HepG2 (cell line): ENCODE measurements around the gene GPR107. TPM values are rescaled to one million over a fixed set of nuclear protein-coding genes. Genes with fewer than 3 reads are reported as not detected.

Source experiments
- AKAP8 ChIP-seq: sonication (generic); formaldehyde crosslinking; IDR thresholded peaks from 2 replicates; pipeline ENCODE4 v1.5.1; 2020; ENCODE audit warnings: mild to moderate bottlenecking, missing genetic modification reagents
- FOXO1 ChIP-seq: sonication (generic); formaldehyde crosslinking; IDR thresholded peaks from 2 replicates; pipeline ENCODE4 v1.4.0; 2020; ENCODE audit warnings: missing genetic modification reagents
- ISL2 ChIP-seq: sonication (generic); formaldehyde crosslinking; IDR thresholded peaks from 2 replicates; pipeline ENCODE4 v1.5.0; 2020; ENCODE audit warnings: missing genetic modification reagents
- JDP2 ChIP-seq: sonication (generic); formaldehyde crosslinking; IDR thresholded peaks from 2 replicates; pipeline ENCODE4 v1.8.1; 2022; ENCODE audit warnings: missing genetic modification reagents, borderline replicate concordance
- JUN ChIP-seq: sonication (generic); formaldehyde crosslinking; IDR thresholded peaks from 2 replicates; pipeline ENCODE4 v1.4.0; 2020; ENCODE audit warnings: mild to moderate bottlenecking, missing genetic modification reagents
- MAZ ChIP-seq, 2 experiments: sonication (generic) in 1 of 2; formaldehyde crosslinking in 1 of 2; IDR thresholded peaks; 2 replicates each; pipeline versions ENCODE4 v1.5.0 to v1.6.1; 2012 to 2020; ENCODE audit warnings: low read depth in 2 of 2, mild to moderate bottlenecking in 2 of 2, borderline replicate concordance in 1 of 2, improper control_type of control experiment in 1 of 2, low read length in 1 of 2, missing genetic modification reagents in 1 of 2, moderate library complexity in 1 of 2
- NCOA1 ChIP-seq: sonication (generic); formaldehyde crosslinking; IDR thresholded peaks from 2 replicates; pipeline ENCODE4 v1.9.0; 2021; ENCODE audit warnings: missing genetic modification reagents
- PHB2 ChIP-seq: fragments of 450-650 bp; IDR thresholded peaks from 2 replicates; pipeline ENCODE4 v1.6.1; 2018; ENCODE audit not compliant: partially characterized antibody
- POLR2AphosphoS5 ChIP-seq: IDR thresholded peaks from 2 replicates; pipeline ENCODE4 v1.6.1; 2012; ENCODE audit warnings: low read depth, low read length
- POLR2G ChIP-seq: fragments of 200-400 bp; formaldehyde crosslinking; IDR thresholded peaks from 2 replicates; pipeline ENCODE4 v1.6.1; 2018; ENCODE audit warnings: mild to moderate bottlenecking, low read depth, low read length, moderate library complexity
- RFXANK ChIP-seq: IDR thresholded peaks from 2 replicates; pipeline ENCODE4 v1.6.1; 2016
- SPEN ChIP-seq: sonication (generic); formaldehyde crosslinking; IDR thresholded peaks from 2 replicates; pipeline ENCODE4 v1.5.1; 2020; ENCODE audit warnings: low read depth, mild to moderate bottlenecking, missing genetic modification reagents
- ZC3H13 ChIP-seq: sonication (generic); formaldehyde crosslinking; IDR thresholded peaks from 2 replicates; pipeline ENCODE4 v1.8.1; 2023; ENCODE audit warnings: mild to moderate bottlenecking, missing genetic modification reagents, moderate library complexity
- ZNF598 ChIP-seq: sonication (generic); formaldehyde crosslinking; IDR thresholded peaks from 2 replicates; pipeline ENCODE4 v1.5.1; 2020; ENCODE audit warnings: mild to moderate bottlenecking, missing genetic modification reagents, borderline replicate concordance
- ZNF713 ChIP-seq: sonication (generic); formaldehyde crosslinking; IDR thresholded peaks from 2 replicates; pipeline ENCODE4 v1.4.0; 2020; ENCODE audit warnings: mild to moderate bottlenecking, missing genetic modification reagents
- polyA plus RNA-seq, 8 experiments: library from polyadenylated mRNA; depleted of rRNA in 3 of 8; stranded (reverse) in 7 of 8; unstranded in 1 of 8; fragments of >200 nt; fragmentation: Illumina TruSeq in 4 of 8; extraction: Trizol in 4 of 8; gene quantifications; 2 replicates each; pipeline versions ENCODE4 v1.2.1 to v1.2.3, GENCODE V29; 2011 to 2016; ENCODE audit warnings: low read depth in 4 of 8, missing spikeins in 1 of 8, mixed read lengths in 1 of 8; ENCODE audit not compliant: insufficient read depth in 1 of 8
- total RNA-seq, 5 experiments: library from RNA; depleted of rRNA; stranded (reverse); fragments of >200 nt; fragmentation: Illumina TruSeq; extraction: Trizol; gene quantifications; 2 replicates each; pipeline ENCODE4 v1.2.3, GENCODE V29; 2016; ENCODE audit warnings: low read depth in 1 of 5
- TF ChIP-seq, protein P1 (sequence below): sonication (generic); formaldehyde crosslinking; IDR thresholded peaks from 2 replicates; pipeline ENCODE4 v1.4.0; 2020; ENCODE audit warnings: low read depth, mild to moderate bottlenecking, missing genetic modification reagents
- TF ChIP-seq, protein P2 (sequence below): sonication (generic); formaldehyde crosslinking; IDR thresholded peaks from 2 replicates; pipeline ENCODE4 v1.4.0; 2020; ENCODE audit warnings: mild to moderate bottlenecking, missing genetic modification reagents
- TF ChIP-seq, protein P3 (sequence below), 2 experiments: sonication (generic) in 1 of 2; formaldehyde crosslinking in 1 of 2; IDR thresholded peaks; 2 replicates each; pipeline versions ENCODE4 v1.6.1 to v1.9.0; 2014 to 2022; ENCODE audit warnings: antibody characterized with exemption in 1 of 2, borderline replicate concordance in 1 of 2, inconsistent platforms in 1 of 2, low read depth in 1 of 2, missing genetic modification reagents in 1 of 2
- TF ChIP-seq, protein P4 (sequence below), 2 experiments: fragments of 450-650 bp in 1 of 2; sonication (generic) in 1 of 2; formaldehyde crosslinking; IDR thresholded peaks; 2 replicates each; pipeline versions ENCODE4 v1.5.0 to v1.8.0; 2020 to 2022; ENCODE audit warnings: mild to moderate bottlenecking in 1 of 2, missing genetic modification reagents in 1 of 2

GPR107 gene
- total and polyA plus RNA-seq, 2 of the 13 experiments (the other 11 are each of a cell fraction or from before 2014, with no cell fraction given), result 22.5 to 24.4 TPM

DNA sequence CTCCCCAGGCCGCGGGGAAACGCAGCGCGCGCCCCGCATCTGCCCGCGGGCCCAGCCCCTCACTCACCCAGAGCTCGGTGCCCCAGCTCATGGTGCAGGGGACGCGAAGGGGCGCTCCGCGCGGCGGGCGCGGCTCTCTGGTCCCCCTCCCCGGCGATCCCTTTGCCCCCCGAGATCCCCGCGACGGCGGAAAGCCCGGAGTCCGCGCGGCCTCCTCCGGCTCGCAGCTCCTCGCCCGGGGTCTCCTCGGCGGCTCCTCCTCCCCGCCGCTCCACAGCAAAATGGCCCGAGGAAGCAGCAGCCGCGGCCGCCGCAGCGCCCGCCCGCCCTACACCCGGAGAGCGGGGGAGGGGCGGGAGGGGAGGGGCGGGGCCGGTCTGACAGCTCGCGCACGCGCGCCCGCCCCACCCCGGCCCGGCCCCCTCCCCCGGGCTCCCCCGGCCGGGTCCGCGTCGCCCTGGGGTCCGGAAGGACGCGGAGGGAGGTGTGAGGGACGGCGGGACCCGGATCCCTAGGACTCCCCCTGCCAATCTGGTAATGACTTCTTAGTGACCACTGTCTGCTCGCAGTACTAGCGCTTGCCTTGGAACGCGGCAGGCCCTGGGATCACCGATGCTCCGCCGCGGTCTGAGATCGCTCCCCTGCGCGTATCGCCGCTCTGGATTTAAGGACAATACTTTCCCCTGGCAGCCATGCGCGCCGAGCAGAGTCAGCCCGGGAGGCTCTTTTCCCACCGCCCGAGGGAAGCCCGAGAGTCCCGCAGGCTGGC lies 10.6 kb upstream of the GPR107 start, which contains the start of gene FNBP1 (continued):
- TF ChIP-seq, protein P1, sequence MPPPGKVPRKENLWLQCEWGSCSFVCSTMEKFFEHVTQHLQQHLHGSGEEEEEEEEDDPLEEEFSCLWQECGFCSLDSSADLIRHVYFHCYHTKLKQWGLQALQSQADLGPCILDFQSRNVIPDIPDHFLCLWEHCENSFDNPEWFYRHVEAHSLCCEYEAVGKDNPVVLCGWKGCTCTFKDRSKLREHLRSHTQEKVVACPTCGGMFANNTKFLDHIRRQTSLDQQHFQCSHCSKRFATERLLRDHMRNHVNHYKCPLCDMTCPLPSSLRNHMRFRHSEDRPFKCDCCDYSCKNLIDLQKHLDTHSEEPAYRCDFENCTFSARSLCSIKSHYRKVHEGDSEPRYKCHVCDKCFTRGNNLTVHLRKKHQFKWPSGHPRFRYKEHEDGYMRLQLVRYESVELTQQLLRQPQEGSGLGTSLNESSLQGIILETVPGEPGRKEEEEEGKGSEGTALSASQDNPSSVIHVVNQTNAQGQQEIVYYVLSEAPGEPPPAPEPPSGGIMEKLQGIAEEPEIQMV (CRISPR knock-in tag), result no peak
- TF ChIP-seq POLR2G (peak; percentile 75), POLR2AphosphoS5 (peak; percentile 65), FOXO1 (CRISPR knock-in tag) (no peak), ZC3H13 (CRISPR knock-in tag) (0 out of 2 replicates have a peak, but pooled peaks have one; percentile 10), MAZ (IDR thresholded peaks at IDR 0.05; ENCODE audit: borderline replicate concordance, low read depth, low read length) (no peak), MAZ (CRISPR knock-in tag; IDR thresholded peaks at IDR 0.05; ENCODE audit: low read depth) (peak; percentile 72), JUN (CRISPR knock-in tag) (no peak), SPEN (CRISPR knock-in tag) (peak; percentile 33; the same call in 1 of the 2 replicates), PHB2 (no peak), ZNF713 (CRISPR knock-in tag) (no peak), ZNF598 (CRISPR knock-in tag) (0 out of 2 replicates have a peak, but pooled peaks have one; percentile 16), RFXANK (CRISPR knock-in tag) (no peak), NCOA1 (CRISPR knock-in tag) (no peak), JDP2 (CRISPR knock-in tag) (no peak), ISL2 (CRISPR knock-in tag) (0 out of 2 replicates have a peak, but pooled peaks have one; percentile 47), AKAP8 (no peak; the same call in 1 of the 2 replicates)
- TF ChIP-seq, protein P2, sequence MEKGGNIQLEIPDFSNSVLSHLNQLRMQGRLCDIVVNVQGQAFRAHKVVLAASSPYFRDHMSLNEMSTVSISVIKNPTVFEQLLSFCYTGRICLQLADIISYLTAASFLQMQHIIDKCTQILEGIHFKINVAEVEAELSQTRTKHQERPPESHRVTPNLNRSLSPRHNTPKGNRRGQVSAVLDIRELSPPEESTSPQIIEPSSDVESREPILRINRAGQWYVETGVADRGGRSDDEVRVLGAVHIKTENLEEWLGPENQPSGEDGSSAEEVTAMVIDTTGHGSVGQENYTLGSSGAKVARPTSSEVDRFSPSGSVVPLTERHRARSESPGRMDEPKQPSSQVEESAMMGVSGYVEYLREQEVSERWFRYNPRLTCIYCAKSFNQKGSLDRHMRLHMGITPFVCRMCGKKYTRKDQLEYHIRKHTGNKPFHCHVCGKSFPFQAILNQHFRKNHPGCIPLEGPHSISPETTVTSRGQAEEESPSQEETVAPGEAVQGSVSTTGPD (CRISPR knock-in tag), result no peak
- TF ChIP-seq, protein P3, sequence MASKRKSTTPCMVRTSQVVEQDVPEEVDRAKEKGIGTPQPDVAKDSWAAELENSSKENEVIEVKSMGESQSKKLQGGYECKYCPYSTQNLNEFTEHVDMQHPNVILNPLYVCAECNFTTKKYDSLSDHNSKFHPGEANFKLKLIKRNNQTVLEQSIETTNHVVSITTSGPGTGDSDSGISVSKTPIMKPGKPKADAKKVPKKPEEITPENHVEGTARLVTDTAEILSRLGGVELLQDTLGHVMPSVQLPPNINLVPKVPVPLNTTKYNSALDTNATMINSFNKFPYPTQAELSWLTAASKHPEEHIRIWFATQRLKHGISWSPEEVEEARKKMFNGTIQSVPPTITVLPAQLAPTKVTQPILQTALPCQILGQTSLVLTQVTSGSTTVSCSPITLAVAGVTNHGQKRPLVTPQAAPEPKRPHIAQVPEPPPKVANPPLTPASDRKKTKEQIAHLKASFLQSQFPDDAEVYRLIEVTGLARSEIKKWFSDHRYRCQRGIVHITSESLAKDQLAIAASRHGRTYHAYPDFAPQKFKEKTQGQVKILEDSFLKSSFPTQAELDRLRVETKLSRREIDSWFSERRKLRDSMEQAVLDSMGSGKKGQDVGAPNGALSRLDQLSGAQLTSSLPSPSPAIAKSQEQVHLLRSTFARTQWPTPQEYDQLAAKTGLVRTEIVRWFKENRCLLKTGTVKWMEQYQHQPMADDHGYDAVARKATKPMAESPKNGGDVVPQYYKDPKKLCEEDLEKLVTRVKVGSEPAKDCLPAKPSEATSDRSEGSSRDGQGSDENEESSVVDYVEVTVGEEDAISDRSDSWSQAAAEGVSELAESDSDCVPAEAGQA (IDR thresholded peaks at IDR 0.05; ENCODE audit: low read depth), result no peak
- TF ChIP-seq, protein P3 (CRISPR knock-in tag; IDR thresholded peaks at IDR 0.05; ENCODE audit: borderline replicate concordance), result 0 out of 2 replicates have a peak, but pooled peaks have one; percentile 19
- TF ChIP-seq, protein P4, sequence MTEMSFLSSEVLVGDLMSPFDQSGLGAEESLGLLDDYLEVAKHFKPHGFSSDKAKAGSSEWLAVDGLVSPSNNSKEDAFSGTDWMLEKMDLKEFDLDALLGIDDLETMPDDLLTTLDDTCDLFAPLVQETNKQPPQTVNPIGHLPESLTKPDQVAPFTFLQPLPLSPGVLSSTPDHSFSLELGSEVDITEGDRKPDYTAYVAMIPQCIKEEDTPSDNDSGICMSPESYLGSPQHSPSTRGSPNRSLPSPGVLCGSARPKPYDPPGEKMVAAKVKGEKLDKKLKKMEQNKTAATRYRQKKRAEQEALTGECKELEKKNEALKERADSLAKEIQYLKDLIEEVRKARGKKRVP (CRISPR knock-in tag; IDR thresholded peaks at IDR 0.05), result no peak
